Measurements from ENCODE around the gene B9D1.

GRCh38 chr17:19296786-19297778, 65.4 kb downstream of the B9D1 start:
- no peak for TF ChIP-seq EP300 (IDR thresholded peaks at IDR 0.05; ENCODE audit: borderline replicate concordance)
- TF ChIP-seq REST (IDR thresholded peaks at IDR 0.05; ENCODE audit: low read depth) = no peak
- TF ChIP-seq FOXM1 (IDR thresholded peaks at IDR 0.05; ENCODE audit: borderline replicate concordance, low read depth) = no peak
- no peak for TF ChIP-seq YY1 (IDR thresholded peaks at IDR 0.05; ENCODE audit: low read depth)
- TF ChIP-seq CREB1 (IDR thresholded peaks at IDR 0.05; ENCODE audit: low read depth) = no peak
- TF ChIP-seq RAD21 (IDR thresholded peaks at IDR 0.05; ENCODE audit: low read depth) = no peak
- no peak for TF ChIP-seq TCF12 (IDR thresholded peaks at IDR 0.05; ENCODE audit: low read depth)
- no peak for TF ChIP-seq TAF1 (IDR thresholded peaks at IDR 0.05; ENCODE audit: low read depth)
- no peak for TF ChIP-seq MAX (IDR thresholded peaks at IDR 0.05)
- no peak for TF ChIP-seq NFIC (IDR thresholded peaks at IDR 0.05)
- TF ChIP-seq CEBPB (IDR thresholded peaks at IDR 0.05) = no peak
- no peak for TF ChIP-seq USF1 (IDR thresholded peaks at IDR 0.05)
- TF ChIP-seq ZBTB7A (IDR thresholded peaks at IDR 0.05; ENCODE audit: low read depth) = no peak
